Measurements from ENCODE around the gene ZNF330. TPM values are rescaled to one million over a fixed set of nuclear protein-coding genes. Genes with fewer than 3 reads are reported as not detected.

Gene ZNF330
- total RNA-seq, 1 donor from 2014 or later: 25.9 TPM

GRCh38 chr4:141244419-141244818 is 23.7 kb downstream of the ZNF330 start:
- no peaks in the 10 kb centered on the region for H3K27me3 Mint-ChIP-seq (ENCODE audit: low read depth)
- no peak overlapping the region for H3K27ac Mint-ChIP-seq (ENCODE audit: unreplicated experiment)
- peaks cover 27% of the 10 kb centered on the region for H3K4me1 Mint-ChIP-seq (ENCODE audit: low read depth)
- no peak overlapping the region for H3K4me3 Mint-ChIP-seq (ENCODE audit: unreplicated experiment)
- no peak for DNase-seq (ENCODE audit: low spot score)
- no peak for TF ChIP-seq CTCF (IDR thresholded peaks at IDR 0.05)
- H3K9me3 Mint-ChIP-seq (ENCODE audit: low read depth): no peaks in the 10 kb centered on the region
- no peaks in the 10 kb centered on the region for H3K36me3 Mint-ChIP-seq (ENCODE audit: low read depth)

- Mint-ChIP-seq H3K27me3 (ENCODE audit: low read depth) (no peaks in the 10 kb centered on the region), H3K9me3 (ENCODE audit: low read depth) (no peaks in the 10 kb centered on the region), H3K36me3 (ENCODE audit: low read depth) (no peaks in the 10 kb centered on the region), H3K4me3 (ENCODE audit: unreplicated experiment) (peak overlapping the region; percentile 23), H3K27ac (ENCODE audit: unreplicated experiment) (peak overlapping the region; percentile 82), H3K4me1 (ENCODE audit: low read depth) (peaks cover 27% of the 10 kb centered on the region)
- DNase-seq (ENCODE audit: low spot score): no peak
- TF ChIP-seq CTCF (IDR thresholded peaks at IDR 0.05): no peak
Measured at GRCh38 chr4:141246243-141246642, 25.5 kb downstream of the ZNF330 start.

- Mint-ChIP-seq H3K9me3 (ENCODE audit: low read depth) (no peaks in the 10 kb centered on the region), H3K36me3 (ENCODE audit: low read depth) (no peaks in the 10 kb centered on the region), H3K27ac (ENCODE audit: unreplicated experiment) (no peak overlapping the region), H3K4me1 (ENCODE audit: low read depth) (peaks cover 26% of the 10 kb centered on the region), H3K27me3 (ENCODE audit: low read depth) (no peaks in the 10 kb centered on the region), H3K4me3 (ENCODE audit: unreplicated experiment) (no peak overlapping the region)
- TF ChIP-seq CTCF (IDR thresholded peaks at IDR 0.05): no peak
- no peak for DNase-seq (ENCODE audit: low spot score)
Measured at GRCh38 chr4:141246683-141247429, 26.2 kb downstream of the ZNF330 start.

- Mint-ChIP-seq H3K4me1 (ENCODE audit: low read depth) (peaks cover 22% of the 10 kb centered on the region), H3K27me3 (ENCODE audit: low read depth) (no peaks in the 10 kb centered on the region), H3K36me3 (ENCODE audit: low read depth) (no peaks in the 10 kb centered on the region), H3K4me3 (ENCODE audit: unreplicated experiment) (no peak overlapping the region), H3K9me3 (ENCODE audit: low read depth) (no peaks in the 10 kb centered on the region), H3K27ac (ENCODE audit: unreplicated experiment) (no peak overlapping the region)
- DNase-seq (ENCODE audit: low spot score): no peak
- TF ChIP-seq CTCF (IDR thresholded peaks at IDR 0.05): no peak
Measured at GRCh38 chr4:141247430-141247780, 26.7 kb downstream of the ZNF330 start.

- TF ChIP-seq CTCF (IDR thresholded peaks at IDR 0.05): no peak
- no peaks in the 10 kb centered on the region for H3K27me3 Mint-ChIP-seq (ENCODE audit: low read depth)
Measured at GRCh38 chr4:141248029-141248428, 27.3 kb downstream of the ZNF330 start.

More at GRCh38 chr4:141248029-141248428, 27.3 kb downstream of the ZNF330 start:
- H3K4me3 Mint-ChIP-seq (ENCODE audit: unreplicated experiment): no peak overlapping the region
- H3K4me1 Mint-ChIP-seq (ENCODE audit: low read depth): peaks cover 22% of the 10 kb centered on the region
- no peak overlapping the region for H3K27ac Mint-ChIP-seq (ENCODE audit: unreplicated experiment)
- no peaks in the 10 kb centered on the region for H3K36me3 Mint-ChIP-seq (ENCODE audit: low read depth)
- H3K9me3 Mint-ChIP-seq (ENCODE audit: low read depth): no peaks in the 10 kb centered on the region
- DNase-seq (ENCODE audit: low spot score): no peak

Data from chondrocyte (in vitro differentiated cells).